Measurements from ENCODE around the gene LPAR3.

DNA sequence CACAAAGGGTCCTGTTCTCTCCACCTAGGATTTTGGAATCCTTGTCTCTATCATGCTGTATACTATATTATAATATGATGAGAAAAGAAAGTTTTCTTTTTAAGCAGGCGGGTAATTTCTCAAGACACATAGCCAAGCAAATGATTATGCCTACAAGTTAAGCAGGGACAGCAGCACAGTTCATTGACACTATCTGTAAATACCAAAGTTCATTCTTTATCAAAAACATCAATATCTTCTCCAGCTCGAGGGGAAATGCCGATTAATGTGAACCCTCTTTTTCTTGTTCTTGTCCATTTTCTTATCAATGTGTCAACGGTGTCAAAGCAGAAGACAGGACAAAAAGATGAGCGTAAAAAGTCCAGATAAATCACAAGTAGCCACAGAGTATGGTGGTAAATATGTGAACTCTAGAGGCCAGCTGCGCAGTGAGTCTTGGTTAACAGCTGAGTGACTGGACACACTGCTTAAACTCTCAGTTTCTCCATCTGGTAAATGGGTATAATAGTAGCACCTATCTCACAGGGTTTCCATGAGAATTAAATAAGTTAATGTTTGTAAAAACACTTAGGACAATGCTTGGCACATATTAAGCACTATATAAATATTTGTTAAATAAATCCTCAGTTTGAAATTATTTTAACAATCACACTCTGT, 30.9 kb downstream of the LPAR3 start:
- TF ChIP-seq, protein P1, sequence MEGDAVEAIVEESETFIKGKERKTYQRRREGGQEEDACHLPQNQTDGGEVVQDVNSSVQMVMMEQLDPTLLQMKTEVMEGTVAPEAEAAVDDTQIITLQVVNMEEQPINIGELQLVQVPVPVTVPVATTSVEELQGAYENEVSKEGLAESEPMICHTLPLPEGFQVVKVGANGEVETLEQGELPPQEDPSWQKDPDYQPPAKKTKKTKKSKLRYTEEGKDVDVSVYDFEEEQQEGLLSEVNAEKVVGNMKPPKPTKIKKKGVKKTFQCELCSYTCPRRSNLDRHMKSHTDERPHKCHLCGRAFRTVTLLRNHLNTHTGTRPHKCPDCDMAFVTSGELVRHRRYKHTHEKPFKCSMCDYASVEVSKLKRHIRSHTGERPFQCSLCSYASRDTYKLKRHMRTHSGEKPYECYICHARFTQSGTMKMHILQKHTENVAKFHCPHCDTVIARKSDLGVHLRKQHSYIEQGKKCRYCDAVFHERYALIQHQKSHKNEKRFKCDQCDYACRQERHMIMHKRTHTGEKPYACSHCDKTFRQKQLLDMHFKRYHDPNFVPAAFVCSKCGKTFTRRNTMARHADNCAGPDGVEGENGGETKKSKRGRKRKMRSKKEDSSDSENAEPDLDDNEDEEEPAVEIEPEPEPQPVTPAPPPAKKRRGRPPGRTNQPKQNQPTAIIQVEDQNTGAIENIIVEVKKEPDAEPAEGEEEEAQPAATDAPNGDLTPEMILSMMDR (IDR thresholded peaks at IDR 0.05), result no peak
- no peak for TF ChIP-seq EP300 (IDR thresholded peaks at IDR 0.05)
